ENCODE data around the gene ACOT6.

DNA sequence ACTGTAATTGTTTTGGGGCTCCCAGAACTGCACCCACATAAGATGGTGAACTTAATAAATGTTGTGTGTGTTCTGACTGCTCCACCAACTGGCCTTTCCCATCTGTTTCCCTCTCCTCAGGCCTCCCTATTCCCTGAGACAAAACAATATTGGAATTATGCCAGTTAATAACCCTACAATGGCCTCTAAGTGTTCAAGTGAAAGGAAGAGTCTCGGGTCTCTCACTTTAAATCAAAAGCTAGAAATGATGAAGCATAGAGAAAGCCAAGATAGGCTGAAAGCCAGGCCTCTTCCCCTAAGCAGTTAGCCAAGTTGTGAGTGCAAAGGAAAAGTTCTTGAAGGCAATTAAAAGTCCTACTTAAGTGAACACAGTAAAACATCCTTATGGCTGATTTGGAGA lies 13.4 kb downstream of the ACOT6 start:
- TF ChIP-seq, protein P1, sequence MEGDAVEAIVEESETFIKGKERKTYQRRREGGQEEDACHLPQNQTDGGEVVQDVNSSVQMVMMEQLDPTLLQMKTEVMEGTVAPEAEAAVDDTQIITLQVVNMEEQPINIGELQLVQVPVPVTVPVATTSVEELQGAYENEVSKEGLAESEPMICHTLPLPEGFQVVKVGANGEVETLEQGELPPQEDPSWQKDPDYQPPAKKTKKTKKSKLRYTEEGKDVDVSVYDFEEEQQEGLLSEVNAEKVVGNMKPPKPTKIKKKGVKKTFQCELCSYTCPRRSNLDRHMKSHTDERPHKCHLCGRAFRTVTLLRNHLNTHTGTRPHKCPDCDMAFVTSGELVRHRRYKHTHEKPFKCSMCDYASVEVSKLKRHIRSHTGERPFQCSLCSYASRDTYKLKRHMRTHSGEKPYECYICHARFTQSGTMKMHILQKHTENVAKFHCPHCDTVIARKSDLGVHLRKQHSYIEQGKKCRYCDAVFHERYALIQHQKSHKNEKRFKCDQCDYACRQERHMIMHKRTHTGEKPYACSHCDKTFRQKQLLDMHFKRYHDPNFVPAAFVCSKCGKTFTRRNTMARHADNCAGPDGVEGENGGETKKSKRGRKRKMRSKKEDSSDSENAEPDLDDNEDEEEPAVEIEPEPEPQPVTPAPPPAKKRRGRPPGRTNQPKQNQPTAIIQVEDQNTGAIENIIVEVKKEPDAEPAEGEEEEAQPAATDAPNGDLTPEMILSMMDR (IDR thresholded peaks at IDR 0.05), result no peak
- no peak for TF ChIP-seq EP300 (IDR thresholded peaks at IDR 0.05)

Data from upper lobe of left lung (tissue), 4 donors.